Left lung (tissue), 10 donors: ENCODE results near the gene LY86. TPM values are rescaled to one million over a fixed set of nuclear protein-coding genes. Genes with fewer than 3 reads are reported as not detected.

Experiments used
- ATAC-seq: fragments of 200-7000 bp; cut with Tn5 transposase; one replicate; pipeline ENCODE4 v1.9.1; 2020; ENCODE audit warnings: moderate library complexity
- DNase-seq, 4 donors: peaks; one replicate each; pipeline ENCODE4 v3.0.0-alpha.2; 2013 to 2020
- H3K27ac ChIP-seq, 2 donors: fragments of 200-600 bp; sonication (generic) in 1 of 2; one replicate each; pipeline versions ENCODE4 v1.5.0 to v1.8.0; 2020 to 2021
- H3K27me3 ChIP-seq, 2 donors: fragments of 200-600 bp; sonication (generic) in 1 of 2; one replicate each; pipeline versions ENCODE4 v1.5.0 to v1.8.0; 2020 to 2021
- H3K36me3 ChIP-seq, 2 donors: fragments of 200-600 bp; sonication (generic) in 1 of 2; one replicate each; pipeline versions ENCODE4 v1.5.0 to v1.8.0; 2020 to 2021
- H3K4me1 ChIP-seq, 2 donors: fragments of 200-600 bp; one replicate each; pipeline ENCODE4 v1.8.0; 2021
- H3K4me3 ChIP-seq, 2 donors: fragments of 200-600 bp; sonication (generic) in 1 of 2; one replicate each; pipeline versions ENCODE4 v1.5.0 to v1.8.0; 2020 to 2021; ENCODE audit warnings: mild to moderate bottlenecking in 1 of 2
- H3K9me3 ChIP-seq, 2 donors: fragments of 200-600 bp; sonication (generic) in 1 of 2; one replicate each; pipeline versions ENCODE4 v1.5.0 to v1.8.0; 2020 to 2021
- intact Hi-C, 2 donors: fragments of 100-400 bp; cut with DNase I; formaldehyde crosslinking; loops; one replicate each; pipeline versions ENCODE4 v1.11.2 to v1.14.2; 2022
- polyA plus RNA-seq, 6 donors: library from polyadenylated mRNA; unstranded; fragments of 120-200 nt; gene quantifications; one replicate each; pipeline ENCODE4 v1.2.1, GENCODE V29; 2013; ENCODE audit not compliant: insufficient read length in 6 of 6
- total RNA-seq, 2 donors: library from RNA; stranded (reverse); fragmentation: NEBNext Ultra II Directional; extraction: Animal tissue kit (Norgen Biotek cat#: 25700); gene quantifications; one replicate each; pipeline ENCODE4 v1.2.1, GENCODE V29; 2021
- TF ChIP-seq, protein P1 (sequence below), 2 donors: fragments of 200-600 bp; sonication (generic) in 1 of 2; IDR thresholded peaks; one replicate each; pipeline versions ENCODE4 v1.5.0 to v1.8.0; 2021; ENCODE audit warnings: antibody characterized with exemption in 2 of 2
- donor health status: DM: no; HTN: yes; CAD: no.
- donor health status: DM: no; HTN: no; CAD: no.

The LY86 gene
- total and polyA plus RNA-seq, 8 donors = 1.4 to 11.1 (median 2.2) TPM

DNA sequence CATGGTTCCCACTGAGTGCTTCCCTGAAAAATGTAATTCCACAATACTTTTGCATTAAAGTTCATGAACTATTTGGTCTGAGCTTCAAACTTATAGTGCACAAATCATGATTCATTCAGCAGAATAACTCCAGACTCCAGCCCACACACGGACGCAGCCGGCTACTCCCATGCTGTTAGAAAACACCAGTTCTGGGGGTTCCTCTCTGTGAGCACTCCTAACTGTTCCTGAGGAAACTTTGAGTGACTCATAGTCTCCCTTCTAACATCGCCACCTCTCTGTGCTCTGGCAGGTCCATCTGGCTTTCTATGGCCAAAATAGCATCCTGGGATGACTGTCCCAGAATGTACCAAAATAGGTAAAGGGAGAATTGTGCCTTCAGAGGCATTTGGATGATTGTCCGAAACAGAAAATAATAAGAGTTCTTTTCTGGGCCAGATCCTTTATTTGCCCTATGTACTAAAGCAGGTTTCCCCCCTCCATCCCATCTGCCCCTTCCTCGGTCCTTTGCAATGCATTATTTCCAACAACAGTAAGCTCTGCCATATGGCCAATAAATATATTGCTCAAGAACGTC lies 32.3 kb upstream of the LY86 start:
- DNase-seq (peak in 1 of 4 donors; percentile 43), ATAC-seq (peak; percentile 58)
- Histone ChIP-seq H3K27ac (no peak overlapping the region), H3K9me3 (no peaks in the 10 kb centered on the region), H3K27me3 (peaks cover 0 to 4% of the 10 kb centered on the region in 2 donors), H3K36me3 (no peaks in the 10 kb centered on the region), H3K4me3 (no peak overlapping the region), H3K4me1 (peaks cover 0 to 11% of the 10 kb centered on the region in 2 donors)
- TF ChIP-seq, protein P1, sequence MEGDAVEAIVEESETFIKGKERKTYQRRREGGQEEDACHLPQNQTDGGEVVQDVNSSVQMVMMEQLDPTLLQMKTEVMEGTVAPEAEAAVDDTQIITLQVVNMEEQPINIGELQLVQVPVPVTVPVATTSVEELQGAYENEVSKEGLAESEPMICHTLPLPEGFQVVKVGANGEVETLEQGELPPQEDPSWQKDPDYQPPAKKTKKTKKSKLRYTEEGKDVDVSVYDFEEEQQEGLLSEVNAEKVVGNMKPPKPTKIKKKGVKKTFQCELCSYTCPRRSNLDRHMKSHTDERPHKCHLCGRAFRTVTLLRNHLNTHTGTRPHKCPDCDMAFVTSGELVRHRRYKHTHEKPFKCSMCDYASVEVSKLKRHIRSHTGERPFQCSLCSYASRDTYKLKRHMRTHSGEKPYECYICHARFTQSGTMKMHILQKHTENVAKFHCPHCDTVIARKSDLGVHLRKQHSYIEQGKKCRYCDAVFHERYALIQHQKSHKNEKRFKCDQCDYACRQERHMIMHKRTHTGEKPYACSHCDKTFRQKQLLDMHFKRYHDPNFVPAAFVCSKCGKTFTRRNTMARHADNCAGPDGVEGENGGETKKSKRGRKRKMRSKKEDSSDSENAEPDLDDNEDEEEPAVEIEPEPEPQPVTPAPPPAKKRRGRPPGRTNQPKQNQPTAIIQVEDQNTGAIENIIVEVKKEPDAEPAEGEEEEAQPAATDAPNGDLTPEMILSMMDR (IDR thresholded peaks at IDR 0.05) = no peak
- intact Hi-C loops = no loop called here

DNA sequence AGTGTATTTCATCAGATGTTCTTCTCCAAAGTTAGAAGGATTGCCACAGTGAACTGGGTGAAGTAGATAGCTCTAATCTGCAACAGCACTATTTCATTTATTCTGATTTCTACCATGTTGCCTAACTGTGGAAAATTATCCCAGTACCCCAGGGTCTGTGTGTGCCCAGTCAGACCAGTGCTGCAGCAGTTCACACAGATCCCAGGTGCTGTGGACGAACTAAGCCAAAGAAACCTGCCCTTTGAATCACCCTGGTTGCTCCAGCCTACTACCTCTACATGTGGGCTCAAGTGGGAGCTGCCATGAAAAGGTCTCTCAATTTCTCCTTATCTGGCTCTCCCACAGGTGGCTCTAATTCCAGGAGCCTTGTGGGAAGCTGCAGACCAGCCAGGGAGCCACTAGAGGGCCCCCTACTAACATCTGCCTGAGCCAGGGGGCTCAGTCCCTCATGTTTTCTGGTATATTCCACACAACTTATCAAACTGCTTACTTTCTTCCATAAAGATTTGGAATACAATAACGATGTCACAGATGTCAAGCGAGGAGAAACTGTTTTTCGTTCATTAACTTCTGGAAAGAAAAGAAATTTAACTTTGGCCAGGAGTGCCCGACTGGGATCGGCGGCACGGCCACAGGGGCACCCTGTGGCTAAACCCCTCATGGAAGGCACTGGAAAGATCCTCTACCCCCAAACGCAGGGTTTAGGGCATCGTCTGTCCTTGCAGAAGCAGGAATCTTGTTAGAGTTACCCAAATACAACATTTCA lies 31.6 kb upstream of the LY86 start:
- ATAC-seq = peak; percentile 89
- Histone ChIP-seq H3K4me1 (peaks cover 0 to 11% of the 10 kb centered on the region in 2 donors), H3K27ac (no peak overlapping the region), H3K27me3 (peaks cover 0 to 4% of the 10 kb centered on the region in 2 donors), H3K9me3 (no peaks in the 10 kb centered on the region), H3K36me3 (no peaks in the 10 kb centered on the region), H3K4me3 (no peak overlapping the region)
- TF ChIP-seq, protein P1 (IDR thresholded peaks at IDR 0.05) = peak; percentile 73 to 81
- intact Hi-C loops = no loop called here
- peak in 2 of 4 donors; percentile 48 to 49 for DNase-seq

DNA sequence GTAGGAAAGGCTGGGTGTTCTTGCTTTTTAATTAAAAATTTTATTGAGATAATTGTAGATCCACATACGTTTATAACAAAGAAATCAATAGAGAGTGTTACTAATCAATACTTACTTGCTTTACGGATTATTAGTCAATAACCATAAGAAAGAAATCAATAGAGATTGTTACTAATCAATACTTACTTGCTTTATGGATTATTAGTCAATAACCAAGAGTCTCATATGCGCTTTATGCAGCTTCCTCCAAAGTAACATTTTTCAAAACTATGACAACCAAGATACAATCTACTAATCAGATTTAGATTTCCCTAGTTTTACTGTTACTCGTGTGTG lies 31.0 kb upstream of the LY86 start:
- ATAC-seq = no peak
- intact Hi-C loops = no loop called here
- TF ChIP-seq, protein P1 (IDR thresholded peaks at IDR 0.05) = no peak
- Histone ChIP-seq H3K27ac (no peak overlapping the region), H3K27me3 (peaks cover 0 to 4% of the 10 kb centered on the region in 2 donors), H3K36me3 (no peaks in the 10 kb centered on the region), H3K4me1 (peaks cover 0 to 11% of the 10 kb centered on the region in 2 donors), H3K9me3 (no peaks in the 10 kb centered on the region), H3K4me3 (no peak overlapping the region)
- no peak for DNase-seq

DNA sequence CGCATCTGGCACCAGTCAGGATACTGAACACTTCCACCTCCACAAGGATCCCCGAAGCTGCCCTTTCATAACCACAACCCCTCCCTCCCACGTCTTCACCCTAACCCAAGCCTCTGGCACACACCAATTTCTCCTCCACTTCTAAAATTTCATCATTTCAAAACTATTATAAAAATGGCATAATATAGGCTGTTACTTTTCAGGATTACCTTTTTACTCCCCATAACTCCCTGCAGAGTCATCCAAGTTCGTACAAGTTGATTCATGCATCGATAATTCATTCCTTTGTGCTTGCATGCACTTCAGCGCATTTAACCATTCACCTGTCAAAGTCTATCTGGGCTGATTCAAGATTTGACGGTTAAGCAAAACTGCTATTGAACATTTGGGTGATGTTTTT lies 30.6 kb upstream of the LY86 start:
- DNase-seq = no peak
- TF ChIP-seq, protein P1 (IDR thresholded peaks at IDR 0.05) = no peak
- Histone ChIP-seq H3K27me3 (peaks cover 0 to 4% of the 10 kb centered on the region in 2 donors), H3K9me3 (no peaks in the 10 kb centered on the region), H3K27ac (no peak overlapping the region), H3K4me1 (peaks cover 0 to 11% of the 10 kb centered on the region in 2 donors), H3K4me3 (no peak overlapping the region), H3K36me3 (no peaks in the 10 kb centered on the region)
- intact Hi-C loops = no loop called here
- no peak for ATAC-seq

DNA sequence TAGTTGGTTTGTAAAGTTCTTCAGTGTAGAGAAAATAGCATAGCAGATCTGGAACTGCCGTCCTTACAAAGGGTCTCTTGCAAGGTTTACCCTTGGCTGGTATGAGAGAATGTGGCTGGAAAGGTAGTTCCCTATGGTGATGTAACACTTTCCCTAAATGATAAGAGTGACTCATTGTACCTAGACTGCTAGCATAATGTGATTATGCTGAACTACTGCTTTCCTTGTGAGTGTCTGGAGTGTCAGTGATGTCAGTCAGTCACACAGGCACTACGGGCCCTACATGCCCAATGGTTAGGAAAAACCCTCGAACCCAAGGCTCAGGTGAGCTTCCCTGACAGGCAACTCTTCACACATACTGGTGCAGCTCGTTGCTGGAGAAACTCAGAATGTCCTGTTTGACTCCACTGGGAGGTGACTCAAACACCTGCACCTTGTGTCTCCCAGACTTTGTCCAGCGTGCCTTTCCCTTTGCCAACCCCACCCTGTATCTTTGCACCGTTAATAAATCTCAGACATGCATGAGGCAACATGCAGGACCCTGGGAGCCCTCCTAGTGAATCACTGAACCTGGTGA lies 28.4 kb upstream of the LY86 start:
- H3K36me3 ChIP-seq = no peaks in the 10 kb centered on the region
- DNase-seq = no peak
- no peaks in the 10 kb centered on the region for H3K9me3 ChIP-seq
- intact Hi-C loops = no loop called here
- H3K27me3 ChIP-seq = peaks cover 0 to 4% of the 10 kb centered on the region in 2 donors
- TF ChIP-seq, protein P1 (IDR thresholded peaks at IDR 0.05) = no peak
- H3K4me3 ChIP-seq = no peak overlapping the region
- no peak for ATAC-seq
- no peak overlapping the region for H3K27ac ChIP-seq
- H3K4me1 ChIP-seq = peaks cover 0 to 11% of the 10 kb centered on the region in 2 donors
